GDM1 (cell line): ENCODE measurements around the gene FMNL2.

ENCODE experiments used
- DNase-seq: peaks from one replicate; lab custom pipeline; 2025; lab: John Stamatoyannopoulos, UW

FMNL2 gene

GRCh38 chr2:152450176-152450575 is 115.2 kb downstream of the FMNL2 start:
- no peak for DNase-seq

- no peak for DNase-seq
These were observed 117.4 kb downstream of the FMNL2 start for GRCh38 chr2:152452256-152452973.

- no peak for DNase-seq
These were observed 118.3 kb downstream of the FMNL2 start for GRCh38 chr2:152453129-152453911.

- no peak for DNase-seq
These were observed 119.4 kb downstream of the FMNL2 start for GRCh38 chr2:152454371-152454770.

GRCh38 chr2:152454960-152455359 is 120.0 kb downstream of the FMNL2 start:
- DNase-seq, result no peak

- no peak for DNase-seq
These were observed 120.8 kb downstream of the FMNL2 start for GRCh38 chr2:152455738-152456137.

- no peak for DNase-seq
These were observed 121.3 kb downstream of the FMNL2 start for GRCh38 chr2:152456262-152456661.

- DNase-seq, result no peak
These were observed 123.5 kb downstream of the FMNL2 start for GRCh38 chr2:152458441-152458940.

GRCh38 chr2:152459091-152459490 is 124.1 kb downstream of the FMNL2 start:
- no peak for DNase-seq

- DNase-seq, result no peak
These were observed 125.6 kb downstream of the FMNL2 start for GRCh38 chr2:152460567-152460966.

- no peak for DNase-seq
These were observed 127.1 kb downstream of the FMNL2 start for GRCh38 chr2:152462120-152462519.

GRCh38 chr2:152462779-152463178 is 127.8 kb downstream of the FMNL2 start:
- DNase-seq, result no peak

GRCh38 chr2:152464851-152465470 is 130.0 kb downstream of the FMNL2 start:
- DNase-seq, result no peak

GRCh38 chr2:152465541-152465940 is 130.6 kb downstream of the FMNL2 start:
- DNase-seq, result no peak

- no peak for DNase-seq
These were observed 131.1 kb downstream of the FMNL2 start for GRCh38 chr2:152466041-152466440.

GRCh38 chr2:152466980-152467676 is 132.2 kb downstream of the FMNL2 start:
- no peak for DNase-seq

- DNase-seq, result no peak
These were observed 132.9 kb downstream of the FMNL2 start for GRCh38 chr2:152467677-152468410.

GRCh38 chr2:152468899-152469692 is 134.1 kb downstream of the FMNL2 start:
- DNase-seq, result no peak

GRCh38 chr2:152470861-152471854 is 136.2 kb downstream of the FMNL2 start:
- no peak for DNase-seq
